Vagina (tissue), 2 donors: ENCODE results near the gene FAM120B. TPM values are rescaled to one million over a fixed set of nuclear protein-coding genes. Genes with fewer than 3 reads are reported as not detected.

Experiments used
- DNase-seq, 2 donors: peaks; one replicate each; pipeline ENCODE4 v3.0.0-alpha.2; 2017; ENCODE audit errors: extremely low spot score in 2 of 2
- H3K27ac ChIP-seq: fragments of 200-600 bp; sonication (generic); one replicate; pipeline ENCODE4 v1.5.1; 2019
- H3K27me3 ChIP-seq: fragments of 200-600 bp; sonication (generic); one replicate; pipeline ENCODE4 v1.5.1; 2019
- H3K36me3 ChIP-seq, 2 donors: fragments of 200-600 bp; sonication (generic); one replicate each; pipeline ENCODE4 v1.5.1; 2017 to 2019
- H3K4me1 ChIP-seq: fragments of 200-600 bp; sonication (generic); one replicate; pipeline ENCODE4 v1.5.1; 2019
- H3K4me3 ChIP-seq, 2 donors: fragments of 200-600 bp; sonication (generic); 1 replicate in 1 of 2; 2 replicates in 1 of 2; pipeline ENCODE4 v1.5.1; 2016 to 2019
- H3K9me3 ChIP-seq: fragments of 200-600 bp; sonication (generic); one replicate; pipeline ENCODE4 v1.5.1; 2019
- CTCF ChIP-seq, 3 experiments: fragments of 450-650 bp in 2 of 3; fragments of 200-600 bp in 1 of 3; sonication (generic) in 1 of 3; IDR thresholded peaks; one replicate each; pipeline ENCODE4 v1.5.1; 2017 to 2019; ENCODE audit warnings: antibody characterized with exemption in 3 of 3, mild to moderate bottlenecking in 2 of 3, moderate library complexity in 2 of 3
- POLR2A ChIP-seq, 2 donors: fragments of 450-650 bp; IDR thresholded peaks; one replicate each; pipeline ENCODE4 v1.6.1; 2017; ENCODE audit warnings: antibody characterized with exemption in 2 of 2, mild to moderate bottlenecking in 2 of 2, moderate library complexity in 2 of 2
- POLR2AphosphoS5 ChIP-seq, 2 donors: sonication (generic); formaldehyde crosslinking; IDR thresholded peaks; one replicate each; pipeline ENCODE4 v1.9.0; 2017; ENCODE audit warnings: antibody characterized with exemption in 2 of 2, mild to moderate bottlenecking in 2 of 2, low read depth in 1 of 2; ENCODE audit not compliant: insufficient read depth in 1 of 2
- intact Hi-C: fragments of 100-400 bp; cut with DNase I; formaldehyde crosslinking; loops from one replicate; pipeline ENCODE4 v1.15.1; 2023
- total RNA-seq: library from RNA; depleted of rRNA; stranded (reverse); fragments of >200 nt; gene quantifications from one replicate; pipeline ENCODE4 v1.2.3, GENCODE V29; 2016

FAM120B gene
- total RNA-seq, 1 donor from 2014 or later, result 34.6 TPM

GRCh38 chr6:170440437-170440836, 133.9 kb downstream of the FAM120B start:
- intact Hi-C loops, result no loop called here

GRCh38 chr6:170441316-170441715, 134.8 kb downstream of the FAM120B start:
- H3K36me3 ChIP-seq, result no peaks in the 10 kb centered on the region
- no peaks in the 10 kb centered on the region for H3K27me3 ChIP-seq
- H3K4me1 ChIP-seq, result peaks cover 26% of the 10 kb centered on the region
- TF ChIP-seq POLR2AphosphoS5 (IDR thresholded peaks at IDR 0.05; ENCODE audit: insufficient read depth in 1 of 2, low read depth in 1 of 2), result no peak
- TF ChIP-seq CTCF (IDR thresholded peaks at IDR 0.05), result no peak
- TF ChIP-seq POLR2A (IDR thresholded peaks at IDR 0.05), result no peak
- no peak for DNase-seq
- no peak overlapping the region for H3K4me3 ChIP-seq
- H3K27ac ChIP-seq, result peak overlapping the region; percentile 23
- intact Hi-C loops, result no loop called here
- H3K9me3 ChIP-seq, result no peaks in the 10 kb centered on the region

More at GRCh38 chr6:170440437-170440836, 133.9 kb downstream of the FAM120B start:
- no peak for DNase-seq
- TF ChIP-seq POLR2A (IDR thresholded peaks at IDR 0.05) (no peak), CTCF (IDR thresholded peaks at IDR 0.05) (no peak), POLR2AphosphoS5 (IDR thresholded peaks at IDR 0.05; ENCODE audit: insufficient read depth in 1 of 2, low read depth in 1 of 2) (no peak)
- H3K36me3 ChIP-seq, result no peaks in the 10 kb centered on the region
- H3K27ac ChIP-seq, result peak overlapping the region; percentile 49
- no peaks in the 10 kb centered on the region for H3K27me3 ChIP-seq
- H3K4me3 ChIP-seq, result no peak overlapping the region
- peaks cover 26% of the 10 kb centered on the region for H3K4me1 ChIP-seq
- H3K9me3 ChIP-seq, result no peaks in the 10 kb centered on the region

- no peak for TF ChIP-seq CTCF (IDR thresholded peaks at IDR 0.05)
- TF ChIP-seq POLR2A (IDR thresholded peaks at IDR 0.05), result no peak
- TF ChIP-seq POLR2AphosphoS5 (IDR thresholded peaks at IDR 0.05; ENCODE audit: insufficient read depth in 1 of 2, low read depth in 1 of 2), result no peak
- no peaks in the 10 kb centered on the region for H3K36me3 ChIP-seq
- no peak overlapping the region for H3K27ac ChIP-seq
- no peaks in the 10 kb centered on the region for H3K27me3 ChIP-seq
- H3K4me1 ChIP-seq, result peaks cover 26% of the 10 kb centered on the region
- H3K4me3 ChIP-seq, result no peak overlapping the region
- no peaks in the 10 kb centered on the region for H3K9me3 ChIP-seq
- no peak for DNase-seq
- intact Hi-C loops, result no loop called here
Measured at GRCh38 chr6:170442596-170442995, 136.0 kb downstream of the FAM120B start.

GRCh38 chr6:170443151-170443662, 136.6 kb downstream of the FAM120B start:
- intact Hi-C loops, result no loop called here
- H3K4me1 ChIP-seq, result peaks cover 26% of the 10 kb centered on the region
- TF ChIP-seq CTCF (IDR thresholded peaks at IDR 0.05), result no peak
- no peak for TF ChIP-seq POLR2AphosphoS5 (IDR thresholded peaks at IDR 0.05; ENCODE audit: insufficient read depth in 1 of 2, low read depth in 1 of 2)
- TF ChIP-seq POLR2A (IDR thresholded peaks at IDR 0.05), result no peak
- no peaks in the 10 kb centered on the region for H3K27me3 ChIP-seq
- H3K9me3 ChIP-seq, result no peaks in the 10 kb centered on the region
- H3K4me3 ChIP-seq, result no peak overlapping the region
- DNase-seq, result no peak
- no peak overlapping the region for H3K27ac ChIP-seq
- no peaks in the 10 kb centered on the region for H3K36me3 ChIP-seq

- intact Hi-C loops, result no loop called here
- no peaks in the 10 kb centered on the region for H3K27me3 ChIP-seq
- DNase-seq, result no peak
- H3K9me3 ChIP-seq, result no peaks in the 10 kb centered on the region
- H3K4me3 ChIP-seq, result no peak overlapping the region
- peaks cover 22% of the 10 kb centered on the region for H3K4me1 ChIP-seq
- TF ChIP-seq POLR2AphosphoS5 (IDR thresholded peaks at IDR 0.05; ENCODE audit: insufficient read depth in 1 of 2, low read depth in 1 of 2) (no peak), CTCF (IDR thresholded peaks at IDR 0.05) (no peak), POLR2A (IDR thresholded peaks at IDR 0.05) (no peak)
- H3K27ac ChIP-seq, result no peak overlapping the region
- no peaks in the 10 kb centered on the region for H3K36me3 ChIP-seq
Measured at GRCh38 chr6:170444056-170444591, 137.6 kb downstream of the FAM120B start.
